ENCODE measurements around the gene TPPP.
"Not testable (repeated sequence)": the region's sequence is repeated elsewhere in the genome, so short reads cannot be mapped to it uniquely, and the experiment has no call there.

GRCh38 chr5:719379-719778 lies 26.2 kb upstream of the TPPP start:
- not testable (repeated sequence) for TF ChIP-seq CTCF (optimal IDR thresholded peaks at IDR 0.05 in 1 of 3, IDR thresholded peaks at IDR 0.05 in 1 of 3, conservative IDR thresholded peaks at IDR 0.05 in 1 of 3; ENCODE audit: extremely low read depth in 1 of 3, insufficient read depth in 2 of 3, low read length in 3 of 3); EZH2 (IDR thresholded peaks at IDR 0.05; ENCODE audit: low read length)

All from keratinocyte (primary cell).